Hepatocyte (in vitro differentiated cells): ENCODE results near the gene TRPC4. TPM values are rescaled to one million over a fixed set of nuclear protein-coding genes. Genes with fewer than 3 reads are reported as not detected.

ENCODE experiments used
- DNase-seq: peaks from one replicate; pipeline ENCODE4 v3.0.0-alpha.2; 2016; ENCODE audit warnings: low spot score
- H2AFZ ChIP-seq: fragments of 200-600 bp; sonication (generic); 2 replicates; pipeline ENCODE4 v1.6.0; 2016; ENCODE audit warnings: antibody characterized with exemption, mild to moderate bottlenecking
- H3K27ac ChIP-seq: fragments of 200-600 bp; sonication (generic); 2 replicates; pipeline ENCODE4 v1.5.1; 2016; ENCODE audit warnings: mild to moderate bottlenecking
- H3K27me3 ChIP-seq: fragments of 200-600 bp; sonication (generic); 2 replicates; pipeline ENCODE4 v1.6.1; 2016
- H3K36me3 ChIP-seq: fragments of 200-600 bp; sonication (generic); replicated peaks from 2 replicates; pipeline ENCODE4 v1.5.1; 2016; ENCODE audit warnings: low read depth; ENCODE audit not compliant: insufficient read depth
- H3K4me1 ChIP-seq: fragments of 200-600 bp; sonication (generic); 2 replicates; pipeline ENCODE4 v1.5.1; 2016; ENCODE audit warnings: mild to moderate bottlenecking, moderate library complexity; ENCODE audit not compliant: insufficient read depth
- H3K4me2 ChIP-seq: fragments of 200-600 bp; sonication (generic); 2 replicates; pipeline ENCODE4 v1.6.0; 2016
- H3K4me3 ChIP-seq: fragments of 200-600 bp; sonication (generic); 2 replicates; pipeline ENCODE4 v1.5.1; 2016; ENCODE audit warnings: mild to moderate bottlenecking
- H3K79me2 ChIP-seq: fragments of 200-600 bp; sonication (generic); 2 replicates; pipeline ENCODE4 v1.6.0; 2017; ENCODE audit warnings: mild to moderate bottlenecking
- H3K9me2 ChIP-seq: fragments of 200-600 bp; sonication (generic); replicated peaks from 2 replicates; pipeline ENCODE4 v1.6.0; 2017; ENCODE audit warnings: mild to moderate bottlenecking; ENCODE audit not compliant: insufficient read depth
- H3K9me3 ChIP-seq: fragments of 200-600 bp; sonication (generic); 2 replicates; pipeline ENCODE4 v1.5.1; 2016; ENCODE audit warnings: low read depth, mild to moderate bottlenecking
- H4K20me1 ChIP-seq: fragments of 200-600 bp; sonication (generic); 2 replicates; pipeline ENCODE4 v1.6.0; 2016; ENCODE audit warnings: mild to moderate bottlenecking; ENCODE audit not compliant: insufficient read depth, poor library complexity, severe bottlenecking
- CTCF ChIP-seq: fragments of 200-600 bp; sonication (generic); IDR thresholded peaks from 2 replicates; pipeline ENCODE4 v1.5.1; 2016; ENCODE audit warnings: antibody characterized with exemption, mild to moderate bottlenecking; ENCODE audit not compliant: poor library complexity
- EZH2 ChIP-seq: fragments of 200-600 bp; sonication (generic); IDR thresholded peaks from 2 replicates; pipeline ENCODE4 v1.6.1; 2016; ENCODE audit warnings: antibody characterized with exemption, mild to moderate bottlenecking, borderline replicate concordance
- EZH2phosphoT487 ChIP-seq: fragments of 200-600 bp; sonication (generic); IDR thresholded peaks from one replicate; pipeline ENCODE4 v1.6.1; 2018; ENCODE audit warnings: antibody characterized with exemption, mild to moderate bottlenecking, low read depth, moderate library complexity; ENCODE audit not compliant: unreplicated experiment, severe bottlenecking
- WGBS: methylation state at CpG from one replicate; pipeline ENCODE4 v1.1.6; 2016; ENCODE audit warnings: low lambda C conversion rate; ENCODE audit errors: missing lambda C conversion rate; 5-methylcytosine and 5-hydroxymethylcytosine counted together
- polyA plus RNA-seq: library from polyadenylated mRNA; unstranded; fragments of >200 nt; fragmentation: Nextera tagmentation; extraction: Ambion mirVana; gene quantifications from 2 replicates; pipeline ENCODE4 v1.2.1, GENCODE V29; 2016
- total RNA-seq: library from RNA; depleted of rRNA; stranded (reverse); fragments of >200 nt; gene quantifications from 2 replicates; pipeline ENCODE4 v1.2.3, GENCODE V29; 2014

TRPC4 gene
- total and polyA plus RNA-seq, 2 experiments from 2014 or later = 0.28 to 0.50 TPM

GRCh38 chr13:37690361-37690760 lies 179.2 kb downstream of the TRPC4 start:
- no peak for TF ChIP-seq CTCF
- no peak for TF ChIP-seq EZH2
- no peak for TF ChIP-seq EZH2phosphoT487
- Histone ChIP-seq H3K9me2 (no peaks in the 10 kb centered on the region), H3K4me2 (no peak overlapping the region), H2AFZ (no peak overlapping the region), H3K27ac (no peak overlapping the region), H3K79me2 (no peaks in the 10 kb centered on the region), H4K20me1 (no peaks in the 10 kb centered on the region), H3K9me3 (no peaks in the 10 kb centered on the region), H3K36me3 (no peaks in the 10 kb centered on the region), H3K27me3 (no peaks in the 10 kb centered on the region), H3K4me3 (no peak overlapping the region), H3K4me1 (no peaks in the 10 kb centered on the region)
- 86% methylated on average over 5 of the region's 5 CpGs for WGBS
- DNase-seq = no peak

GRCh38 chr13:37686501-37686900 lies 183.1 kb downstream of the TRPC4 start:
- no peak overlapping the region for H3K4me3 ChIP-seq
- no peaks in the 10 kb centered on the region for H3K9me2 ChIP-seq
- no peaks in the 10 kb centered on the region for H3K27me3 ChIP-seq
- H3K9me3 ChIP-seq = no peaks in the 10 kb centered on the region
- H3K4me1 ChIP-seq = no peaks in the 10 kb centered on the region
- WGBS = 98% methylated on average over 2 of the region's 2 CpGs
- no peak overlapping the region for H2AFZ ChIP-seq
- no peak overlapping the region for H3K27ac ChIP-seq
- no peaks in the 10 kb centered on the region for H3K36me3 ChIP-seq
- no peak for DNase-seq
- no peaks in the 10 kb centered on the region for H4K20me1 ChIP-seq
- no peak for TF ChIP-seq EZH2
- TF ChIP-seq EZH2phosphoT487 = no peak
- no peak for TF ChIP-seq CTCF
- H3K79me2 ChIP-seq = no peaks in the 10 kb centered on the region
- H3K4me2 ChIP-seq = no peak overlapping the region

GRCh38 chr13:37685206-37685605 lies 184.4 kb downstream of the TRPC4 start:
- no peak for DNase-seq
- Histone ChIP-seq H3K4me2 (no peak overlapping the region), H4K20me1 (no peaks in the 10 kb centered on the region), H3K79me2 (no peaks in the 10 kb centered on the region), H3K27me3 (no peaks in the 10 kb centered on the region), H3K36me3 (no peaks in the 10 kb centered on the region), H3K4me3 (no peak overlapping the region), H3K9me3 (no peaks in the 10 kb centered on the region), H2AFZ (no peak overlapping the region), H3K27ac (no peak overlapping the region), H3K9me2 (no peaks in the 10 kb centered on the region), H3K4me1 (peaks cover 6% of the 10 kb centered on the region)
- 71% methylated on average over 5 of the region's 5 CpGs for WGBS
- TF ChIP-seq EZH2 = no peak

- Histone ChIP-seq H3K79me2 (no peaks in the 10 kb centered on the region), H4K20me1 (no peaks in the 10 kb centered on the region), H3K27me3 (no peaks in the 10 kb centered on the region), H3K4me3 (no peak overlapping the region), H3K36me3 (no peaks in the 10 kb centered on the region), H3K9me3 (no peaks in the 10 kb centered on the region), H3K4me1 (peaks cover 6% of the 10 kb centered on the region), H2AFZ (no peak overlapping the region), H3K9me2 (no peaks in the 10 kb centered on the region), H3K4me2 (no peak overlapping the region), H3K27ac (peak overlapping the region; percentile 33)
- WGBS = 91% methylated on average over 3 of the region's 3 CpGs
- no peak for DNase-seq
- TF ChIP-seq EZH2phosphoT487 (no peak), EZH2 (no peak), CTCF (no peak)
Observed at GRCh38 chr13:37682496-37682895, 187.1 kb downstream of the TRPC4 start.
